Kidney epithelial cell (primary cell): ENCODE data around the gene GTF2I. TPM values are rescaled to one million over a fixed set of nuclear protein-coding genes. Genes with fewer than 3 reads are reported as not detected.
"Not testable (repeated sequence)": the region's sequence is repeated elsewhere in the genome, so short reads cannot be mapped to it uniquely, and the experiment has no call there.

Experiments
- DNase-seq: peaks from one replicate; pipeline ENCODE4 v3.0.0-alpha.2; 2010; ENCODE audit warnings: low read depth
- H3K27me3 ChIP-seq: 2 replicates; pipeline ENCODE4 v1.6.0; 2011; ENCODE audit warnings: low read length; ENCODE audit not compliant: control insufficient read depth, insufficient read depth
- H3K36me3 ChIP-seq: 2 replicates; pipeline ENCODE4 v1.5.1; 2011; ENCODE audit warnings: low read length; ENCODE audit not compliant: control insufficient read depth, insufficient read depth
- H3K4me3 ChIP-seq: 2 replicates; pipeline ENCODE4 v1.5.1; 2011; ENCODE audit warnings: low read depth, mild to moderate bottlenecking, control low read depth, low read length
- CTCF ChIP-seq: IDR thresholded peaks from 2 replicates; pipeline ENCODE4 v1.5.1; 2011; ENCODE audit warnings: mild to moderate bottlenecking, moderate library complexity, low read length, control low read depth, inconsistent platforms; ENCODE audit not compliant: insufficient read depth, poor library complexity, severe bottlenecking
- total RNA-seq: library from RNA; depleted of rRNA; stranded (reverse); fragments of >200 nt; gene quantifications from 2 replicates; pipeline ENCODE4 v1.2.3, GENCODE V29; 2015

Gene GTF2I
- total RNA-seq, 1 donor from 2014 or later, result 129 TPM

- Histone ChIP-seq H3K27me3 (no peaks in the 10 kb centered on the region), H3K36me3 (no peaks in the 10 kb centered on the region), H3K4me3 (no peak overlapping the region)
- no peak for DNase-seq
- no peak for TF ChIP-seq CTCF
Observed at GRCh38 chr7:74683799-74684198, 26.3 kb downstream of the GTF2I start.

- H3K36me3 ChIP-seq, result no peaks in the 10 kb centered on the region
- no peaks in the 10 kb centered on the region for H3K27me3 ChIP-seq
- DNase-seq, result no peak
- no peak overlapping the region for H3K4me3 ChIP-seq
- TF ChIP-seq CTCF, result no peak
Observed at GRCh38 chr7:74684473-74684872, 27.0 kb downstream of the GTF2I start.

GRCh38 chr7:74684921-74685320 is 27.4 kb downstream of the GTF2I start:
- DNase-seq, result no peak
- H3K4me3 ChIP-seq, result no peak overlapping the region
- TF ChIP-seq CTCF, result no peak
- H3K36me3 ChIP-seq, result no peaks in the 10 kb centered on the region
- H3K27me3 ChIP-seq, result no peaks in the 10 kb centered on the region

GRCh38 chr7:74690474-74690873 is 33.0 kb downstream of the GTF2I start:
- peaks cover 1% of the 10 kb centered on the region for H3K36me3 ChIP-seq
- H3K27me3 ChIP-seq, result no peaks in the 10 kb centered on the region
- no peak for DNase-seq
- H3K4me3 ChIP-seq, result no peak overlapping the region
- TF ChIP-seq CTCF, result no peak

- not testable (repeated sequence) for H3K27me3 ChIP-seq, H3K4me3 ChIP-seq, DNase-seq, H3K36me3 ChIP-seq
Observed at GRCh38 chr7:74704419-74704818, 46.9 kb downstream of the GTF2I start.

- no peak for TF ChIP-seq CTCF
- peaks cover 4% of the 10 kb centered on the region for H3K36me3 ChIP-seq
- no peak overlapping the region for H3K4me3 ChIP-seq
- DNase-seq, result no peak
- H3K27me3 ChIP-seq, result no peaks in the 10 kb centered on the region
Observed at GRCh38 chr7:74707238-74707637, 49.7 kb downstream of the GTF2I start.
